GM06990 (cell line): ENCODE measurements around the gene PODNL1.

Experiments used
- DNase-seq: peaks from one replicate; pipeline ENCODE4 v3.0.0-alpha.2; 2011; ENCODE audit not compliant: insufficient read length; ENCODE audit errors: extremely low read depth
- H3K27me3 ChIP-seq: replicated peaks from 2 replicates; pipeline ENCODE4 v1.6.0; 2011; ENCODE audit warnings: low read length; ENCODE audit not compliant: control insufficient read depth, insufficient read depth
- H3K36me3 ChIP-seq: 2 replicates; pipeline ENCODE4 v1.5.1; 2011; ENCODE audit warnings: low read length; ENCODE audit not compliant: control insufficient read depth, insufficient read depth
- H3K4me3 ChIP-seq: replicated peaks from 2 replicates; pipeline ENCODE4 v1.5.1; 2011; ENCODE audit warnings: low read depth, mild to moderate bottlenecking, control low read depth, low read length
- CTCF ChIP-seq: IDR thresholded peaks from 2 replicates; pipeline ENCODE4 v1.5.1; 2011; ENCODE audit warnings: low read length, control low read depth, mild to moderate bottlenecking, inconsistent platforms; ENCODE audit not compliant: insufficient read depth, poor library complexity, severe bottlenecking

Gene PODNL1

DNA sequence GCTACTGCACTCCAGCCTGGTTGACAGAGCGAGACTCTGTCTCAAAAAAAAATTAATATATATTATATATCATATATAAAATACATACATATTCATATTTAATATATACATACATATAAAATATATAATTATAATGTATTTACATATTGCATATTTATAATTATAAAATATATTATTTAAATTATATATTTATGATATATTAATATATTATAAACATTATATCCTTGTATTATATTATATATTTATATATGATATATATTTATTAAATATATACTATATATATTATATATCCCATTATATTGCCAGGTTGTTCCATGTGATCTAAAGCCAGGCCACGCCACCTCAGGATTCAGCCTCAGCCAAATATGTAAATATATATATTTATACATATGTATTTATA lies 42.0 kb downstream of the PODNL1 start:
- Histone ChIP-seq H3K4me3 (no peak overlapping the region), H3K36me3 (no peaks in the 10 kb centered on the region), H3K27me3 (no peaks in the 10 kb centered on the region)
- TF ChIP-seq CTCF: no peak
- DNase-seq: no peak

DNA sequence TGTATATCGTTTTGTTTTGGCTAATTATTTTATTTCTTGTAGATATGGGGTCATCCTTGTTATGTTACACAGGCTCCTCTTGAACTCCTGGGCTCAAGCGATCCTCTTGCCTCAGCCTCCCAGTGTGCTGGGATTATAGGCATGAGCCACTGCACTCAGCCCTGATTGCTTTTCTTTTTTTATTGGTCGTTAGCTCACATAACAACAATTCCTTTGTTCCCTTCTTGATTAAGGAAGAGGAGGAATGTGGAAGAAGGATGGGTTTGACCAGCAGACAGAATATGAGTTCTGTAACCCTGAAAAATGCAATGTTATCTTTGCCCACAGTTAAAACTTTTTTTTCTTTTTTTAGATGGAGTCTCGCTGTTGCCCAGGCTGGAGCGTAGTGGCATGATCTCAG lies 43.7 kb downstream of the PODNL1 start:
- Histone ChIP-seq H3K36me3 (no peaks in the 10 kb centered on the region), H3K4me3 (no peak overlapping the region), H3K27me3 (no peaks in the 10 kb centered on the region)
- no peak for DNase-seq
- no peak for TF ChIP-seq CTCF

DNA sequence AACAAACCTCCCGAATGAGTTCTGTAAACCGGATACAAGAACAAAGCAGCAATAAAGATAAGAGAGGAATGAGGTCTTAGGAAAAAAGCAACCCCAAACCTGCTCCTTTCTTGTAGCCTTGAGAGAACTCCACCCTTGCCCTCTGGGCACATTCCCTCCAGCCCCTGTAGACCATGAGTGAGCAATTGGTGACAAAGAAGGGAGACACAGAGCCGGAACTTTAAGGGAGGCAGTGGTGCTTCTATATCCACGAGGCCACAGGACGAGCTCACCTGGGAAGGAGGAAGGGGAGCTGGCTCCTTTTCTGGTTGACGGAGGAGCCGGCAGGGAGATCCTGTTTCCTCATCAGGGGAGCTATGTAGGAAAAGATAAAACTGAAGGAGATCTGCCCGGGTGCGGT lies 45.3 kb downstream of the PODNL1 start:
- Histone ChIP-seq H3K4me3 (no peak overlapping the region), H3K27me3 (no peaks in the 10 kb centered on the region), H3K36me3 (no peaks in the 10 kb centered on the region)
- TF ChIP-seq CTCF: no peak
- no peak for DNase-seq

- no peak overlapping the region for H3K4me3 ChIP-seq
- TF ChIP-seq CTCF: no peak
- no peak for DNase-seq
- no peaks in the 10 kb centered on the region for H3K36me3 ChIP-seq
- H3K27me3 ChIP-seq: no peaks in the 10 kb centered on the region
These were observed 48.1 kb downstream of the PODNL1 start for GRCh38 chr19:13890136-13890535.

DNA sequence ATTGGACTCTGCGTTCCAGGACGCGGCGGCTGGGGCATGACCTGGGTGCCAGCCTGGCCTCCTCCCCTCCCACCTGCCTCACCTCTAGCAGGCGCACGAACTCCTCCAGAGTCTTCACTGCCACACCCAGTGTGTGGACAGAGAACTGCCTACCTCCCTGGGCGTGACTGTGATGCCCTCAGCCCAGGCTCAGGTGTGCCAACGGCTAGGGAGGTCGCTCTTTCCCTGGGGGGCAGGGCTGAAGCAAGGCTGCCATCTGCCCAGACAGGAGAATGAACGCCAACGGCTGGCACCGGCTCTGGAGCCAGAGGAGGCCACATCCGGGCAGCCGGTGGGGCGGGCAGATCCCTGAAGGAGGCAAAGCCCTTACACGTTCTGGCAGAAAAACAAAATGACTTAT lies 49.9 kb downstream of the PODNL1 start:
- H3K36me3 ChIP-seq: no peaks in the 10 kb centered on the region
- TF ChIP-seq CTCF: no peak
- no peak overlapping the region for H3K4me3 ChIP-seq
- DNase-seq: no peak
- no peaks in the 10 kb centered on the region for H3K27me3 ChIP-seq

DNA sequence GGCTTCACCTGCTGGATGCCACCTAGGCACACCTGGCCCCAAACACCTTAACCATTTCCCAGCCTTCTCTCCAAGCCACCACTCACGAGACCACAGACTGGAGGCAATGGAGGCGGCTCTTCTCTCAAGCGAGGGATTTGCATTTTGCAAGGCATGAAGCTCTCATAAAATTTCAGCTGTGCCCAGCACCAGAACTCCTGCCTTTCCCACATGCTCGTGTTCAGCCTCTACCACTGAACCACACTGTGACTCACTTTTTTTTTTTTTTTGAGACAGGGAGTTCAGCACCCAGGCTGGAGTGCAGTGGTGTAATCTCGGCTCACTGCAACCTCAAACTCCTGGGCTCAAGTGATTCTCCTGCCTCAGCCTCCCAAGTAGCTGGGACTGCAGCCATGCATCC lies 50.7 kb downstream of the PODNL1 start:
- Histone ChIP-seq H3K36me3 (no peaks in the 10 kb centered on the region), H3K4me3 (no peak overlapping the region), H3K27me3 (no peaks in the 10 kb centered on the region)
- no peak for TF ChIP-seq CTCF
- DNase-seq: no peak
